ENCODE data around the gene TTC39B.

GRCh38 chr9:15253197-15253596 lies 53.8 kb downstream of the TTC39B start:
- TF ChIP-seq RAD21 (IDR thresholded peaks at IDR 0.05) (no peak), SP1 (IDR thresholded peaks at IDR 0.05) (no peak), CTCF (IDR thresholded peaks at IDR 0.05; ENCODE audit: low read depth, low read length, missing input control) (no peak)
